HG03378 (cell line): ENCODE measurements around the gene AMER3.

Experiments
- ATAC-seq: cut with Tn5 transposase; IDR thresholded peaks from one replicate; pipeline ENCODE4 v1.9.1; 2021; ENCODE audit warnings: mild to moderate bottlenecking, moderate library complexity; ENCODE audit not compliant: unreplicated experiment

Gene AMER3

GRCh38 chr2:130749078-130749477, 6.3 kb upstream of the AMER3 start:
- ATAC-seq: no peak

DNA sequence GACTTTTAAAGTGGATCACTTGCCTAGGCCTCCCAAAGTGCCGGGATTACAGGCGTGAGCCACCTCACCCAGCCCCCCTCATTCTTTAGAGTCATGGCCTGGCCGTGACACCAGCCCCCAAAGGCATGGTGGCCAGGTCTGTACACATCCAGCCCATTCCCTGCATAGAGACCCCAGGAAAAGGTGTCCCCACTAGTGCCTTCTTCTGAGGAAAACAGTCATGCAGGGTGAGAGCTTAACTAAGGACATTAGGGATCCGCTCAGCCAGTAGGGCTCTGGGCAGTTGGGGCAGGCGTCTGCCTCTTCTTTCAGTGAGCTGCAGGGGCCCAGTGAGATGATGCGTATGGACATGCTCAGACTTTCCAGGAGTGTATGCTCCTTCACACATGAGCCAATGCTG, 5.7 kb upstream of the AMER3 start:
- no peak for ATAC-seq

DNA sequence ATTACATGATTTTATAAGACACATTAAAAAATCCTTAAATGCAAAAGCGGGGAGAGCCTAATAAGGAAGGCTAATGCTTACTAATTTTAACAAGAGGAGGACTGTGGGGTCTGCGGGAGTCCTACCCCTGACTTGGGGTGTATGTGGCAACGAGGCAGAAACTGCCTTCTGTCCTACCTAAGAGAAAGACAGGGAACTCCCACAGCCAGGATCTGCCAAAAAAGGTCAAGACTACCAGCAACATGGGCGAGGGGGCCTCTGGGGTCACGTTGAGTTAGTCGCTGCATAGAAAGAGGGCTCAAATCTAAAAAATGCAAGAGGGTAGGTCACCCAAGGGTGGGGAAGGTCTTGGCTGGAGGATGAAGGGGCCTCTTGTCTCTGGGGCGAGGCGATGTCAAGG, 529 bp upstream of the AMER3 start:
- ATAC-seq: no peak

DNA sequence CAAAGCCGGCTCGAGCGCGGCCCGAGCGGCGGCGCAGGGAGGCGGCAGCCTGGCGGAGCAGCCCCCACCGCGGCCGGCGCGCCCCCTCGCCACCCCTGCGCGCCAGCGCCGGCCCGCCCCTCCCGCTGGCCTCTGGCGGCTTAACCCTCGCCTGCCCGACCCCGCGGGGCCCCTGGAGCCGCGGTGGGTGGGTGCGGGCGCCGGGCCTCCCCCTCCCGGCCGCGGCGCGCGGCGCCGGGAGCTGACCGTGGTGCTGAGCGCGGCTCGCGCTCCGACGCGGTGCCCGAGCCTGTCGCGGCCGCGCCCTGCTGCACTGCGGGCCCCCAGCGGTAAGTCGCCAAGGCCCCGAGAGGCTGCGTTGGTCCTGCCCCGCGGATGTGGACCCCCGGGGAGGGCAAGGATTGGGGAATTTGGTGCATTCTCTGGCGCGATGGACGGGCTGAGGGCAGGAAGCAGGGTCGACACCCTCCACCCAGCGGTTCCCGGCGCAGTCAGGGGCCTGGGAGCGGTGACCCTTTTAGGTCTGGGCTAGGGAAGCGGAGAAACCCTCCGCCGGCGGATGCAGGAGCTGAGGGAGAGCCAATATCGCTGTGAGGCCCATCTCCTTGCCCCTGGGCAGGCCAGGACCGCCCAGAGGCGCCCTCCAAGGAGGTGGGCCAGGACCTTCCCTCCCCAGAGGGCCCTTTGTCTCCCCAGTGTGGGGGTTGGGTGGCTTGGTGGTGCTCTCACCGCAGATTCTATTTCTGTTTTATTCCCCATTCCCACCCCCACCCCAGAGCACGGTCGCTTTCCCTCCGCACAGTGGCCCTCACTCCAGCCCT, 923 bp downstream of the AMER3 start:
- ATAC-seq: no peak

GRCh38 chr2:130756874-130757668, 1.7 kb downstream of the AMER3 start:
- no peak for ATAC-seq

GRCh38 chr2:130759906-130760753, 4.8 kb downstream of the AMER3 start:
- ATAC-seq: no peak

GRCh38 chr2:130760754-130761751, 5.7 kb downstream of the AMER3 start:
- no peak for ATAC-seq

DNA sequence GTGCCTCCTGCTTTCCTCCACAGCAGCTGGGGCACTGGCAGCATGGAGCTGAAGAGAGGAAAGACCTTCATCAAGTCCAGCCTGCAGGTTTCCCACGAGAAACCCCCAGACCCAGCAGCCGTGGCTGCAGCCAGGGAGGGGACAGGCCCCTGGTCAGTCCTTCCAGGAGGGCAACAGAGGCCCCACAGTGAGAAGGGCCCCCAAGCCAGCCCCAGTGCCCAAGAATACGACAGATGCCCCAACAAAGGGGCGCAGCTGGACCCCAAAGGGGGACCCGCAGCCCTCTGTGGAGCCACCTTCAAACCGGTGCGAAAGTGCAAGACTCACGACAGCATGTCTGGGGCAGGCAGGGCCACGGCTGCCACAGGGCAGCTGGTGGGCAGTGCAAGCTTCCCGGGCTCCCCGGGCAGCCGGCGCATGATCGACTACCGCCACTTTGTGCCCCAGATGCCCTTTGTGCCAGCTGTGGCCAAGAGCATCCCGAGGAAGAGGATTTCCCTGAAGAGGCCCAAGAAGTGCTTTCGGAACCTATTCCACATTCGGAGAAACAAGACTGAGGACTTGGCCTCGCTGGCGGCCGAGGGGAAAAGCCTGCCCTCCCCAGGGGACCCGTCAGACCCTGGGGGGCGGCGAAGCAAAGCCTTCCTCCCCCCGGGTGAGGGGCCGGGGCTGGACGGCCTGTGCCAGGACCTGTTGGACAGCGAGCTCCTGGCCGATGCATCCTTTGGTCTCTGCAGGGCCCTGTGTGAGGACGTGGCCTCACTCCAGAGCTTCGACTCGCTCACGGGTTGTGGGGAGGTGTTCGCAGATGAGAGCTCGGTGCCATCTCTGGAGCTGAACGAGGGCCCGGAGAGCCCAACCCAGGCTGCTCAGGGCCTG, 6.9 kb downstream of the AMER3 start:
- no peak for ATAC-seq

- ATAC-seq: no peak
Observed at GRCh38 chr2:130762910-130763385, 7.6 kb downstream of the AMER3 start.

GRCh38 chr2:130763405-130763804, 8.1 kb downstream of the AMER3 start:
- ATAC-seq: no peak

DNA sequence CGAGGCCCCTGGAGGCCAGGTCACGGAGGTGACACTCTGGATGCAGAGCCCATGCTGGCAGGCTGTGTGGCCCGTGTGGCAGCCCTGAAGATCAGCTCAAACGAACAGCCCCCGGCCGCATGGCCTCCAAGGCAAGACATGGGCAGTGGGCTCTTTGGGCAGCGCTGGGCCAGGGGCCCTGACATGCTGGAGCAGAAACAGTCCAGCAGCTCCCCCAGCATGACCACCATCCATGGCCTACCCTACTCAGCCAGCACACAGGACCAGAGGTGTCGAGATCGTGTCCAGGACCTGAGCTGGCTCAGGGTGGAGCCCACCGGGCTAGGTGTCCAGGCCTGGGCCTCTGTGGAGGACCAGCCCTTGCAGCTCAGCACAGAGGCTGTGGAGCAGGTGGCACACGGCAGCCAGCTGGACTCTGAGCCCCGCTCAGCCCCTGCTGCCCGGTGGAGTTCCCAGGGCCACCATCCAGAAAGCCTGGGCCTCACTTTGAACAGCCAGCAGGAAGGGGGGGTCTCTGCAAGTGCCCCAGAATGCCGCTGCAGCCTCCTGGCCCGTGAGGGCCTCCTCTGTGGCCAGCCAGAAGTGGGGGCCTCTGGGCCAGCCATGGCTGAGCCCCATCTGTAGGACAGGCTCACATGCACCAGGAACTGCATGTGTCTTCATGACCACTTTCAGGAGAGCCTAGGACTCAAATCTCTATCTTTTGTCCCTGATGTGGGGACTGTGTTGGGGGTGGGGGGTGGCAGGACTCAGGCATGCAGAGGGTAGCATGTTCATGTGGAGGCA, 8.9 kb downstream of the AMER3 start:
- ATAC-seq: no peak

DNA sequence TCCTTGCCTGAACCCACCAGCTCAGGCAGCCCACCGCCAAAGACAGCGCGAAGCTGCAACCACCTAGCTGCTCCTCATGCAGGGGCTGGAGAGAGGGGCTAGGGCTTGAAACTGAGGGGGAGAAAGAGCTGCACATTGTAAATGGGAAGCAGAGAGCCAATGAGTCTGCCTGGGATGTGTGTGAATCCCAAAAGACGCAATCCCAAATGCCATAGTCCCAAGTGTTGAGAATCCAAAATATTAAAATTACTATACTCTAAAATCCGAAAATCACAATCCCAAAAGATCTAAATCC, 9.4 kb downstream of the AMER3 start:
- ATAC-seq: no peak

- no peak for ATAC-seq
Observed at GRCh38 chr2:130765464-130765863, 10.1 kb downstream of the AMER3 start.

DNA sequence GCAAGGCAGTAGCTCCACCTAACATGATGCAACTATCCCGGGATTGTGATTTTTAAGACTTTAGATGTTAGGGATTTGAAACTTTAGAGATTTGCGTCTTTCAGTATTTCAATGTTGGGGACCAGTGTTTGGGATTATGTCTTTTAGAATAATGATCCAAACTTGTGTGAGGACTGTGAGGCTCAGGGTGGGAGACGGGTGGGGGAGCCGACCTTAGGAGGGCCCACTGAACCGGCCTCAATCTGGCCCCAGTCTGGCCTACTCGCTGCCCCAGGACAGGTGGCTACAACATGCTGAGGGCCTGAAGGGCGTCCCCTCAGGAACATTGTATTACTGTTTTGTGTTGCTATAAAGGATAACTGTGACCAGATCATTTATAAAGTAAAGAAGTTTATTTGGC, 10.7 kb downstream of the AMER3 start:
- no peak for ATAC-seq

- ATAC-seq: no peak
Observed at GRCh38 chr2:130766711-130767407, 11.5 kb downstream of the AMER3 start.

- no peak for ATAC-seq
Observed at GRCh38 chr2:130767408-130767775, 12.1 kb downstream of the AMER3 start.

GRCh38 chr2:130768191-130768855, 13.0 kb downstream of the AMER3 start:
- no peak for ATAC-seq
